Fibroblast of lung (primary cell): ENCODE results near the gene DRD4. TPM values are rescaled to one million over a fixed set of nuclear protein-coding genes. Genes with fewer than 3 reads are reported as not detected.
A peak's percentile ranks its signal among the peaks of the same experiment; 100 is the strongest.

ENCODE experiments used
- DNase-seq, 2 donors: peaks; one replicate each; pipeline versions ENCODE4 v3.0.0 to v3.0.0-alpha.2; 2010; ENCODE audit warnings: low read depth in 2 of 2
- H2AFZ ChIP-seq: 2 replicates; pipeline ENCODE4 v1.5.1; 2012; ENCODE audit warnings: low read length, control low read depth, inconsistent platforms
- H3K27ac ChIP-seq: 2 replicates; pipeline ENCODE4 v1.5.1; 2011; ENCODE audit warnings: low read length, control low read depth; ENCODE audit not compliant: insufficient read depth
- H3K27me3 ChIP-seq: 2 replicates; pipeline ENCODE4 v1.5.1; 2011; ENCODE audit warnings: mild to moderate bottlenecking, low read length; ENCODE audit not compliant: control insufficient read depth, insufficient read depth
- H3K36me3 ChIP-seq: 2 replicates; pipeline ENCODE4 v1.5.1; 2011; ENCODE audit warnings: low read length; ENCODE audit not compliant: control insufficient read depth, insufficient read depth
- H3K4me1 ChIP-seq: 2 replicates; pipeline ENCODE4 v1.5.1; 2011; ENCODE audit warnings: low read length; ENCODE audit not compliant: control insufficient read depth, insufficient read depth; ENCODE audit errors: extremely low read depth
- H3K4me2 ChIP-seq: 2 replicates; pipeline ENCODE4 v1.5.1; 2011; ENCODE audit warnings: low read length, control low read depth; ENCODE audit not compliant: insufficient read depth; ENCODE audit errors: extremely low read depth
- H3K4me3 ChIP-seq, 4 experiments: fragments of 200-600 bp in 1 of 4; sonication (generic) in 1 of 4; replicated peaks in 1 of 4; 2 replicates each; pipeline ENCODE4 v1.5.1; 2011 to 2016; ENCODE audit warnings: low read length in 4 of 4, low read depth in 3 of 4, mild to moderate bottlenecking in 3 of 4, control low read depth in 2 of 4, inconsistent platforms in 1 of 4, mixed read lengths in 1 of 4; ENCODE audit not compliant: insufficient read depth in 1 of 4; ENCODE audit errors: control extremely low read depth in 1 of 4
- H3K79me2 ChIP-seq: 2 replicates; pipeline ENCODE4 v1.5.1; 2012; ENCODE audit warnings: mild to moderate bottlenecking, low read length, inconsistent platforms; ENCODE audit not compliant: control insufficient read depth, insufficient read depth
- H3K9ac ChIP-seq: 2 replicates; pipeline ENCODE4 v1.5.1; 2011; ENCODE audit warnings: mild to moderate bottlenecking, low read length, control low read depth; ENCODE audit not compliant: insufficient read depth
- H3K9me3 ChIP-seq: 2 replicates; pipeline ENCODE4 v1.5.1; 2012; ENCODE audit warnings: low read depth, low read length; ENCODE audit not compliant: control insufficient read depth, insufficient read depth
- H4K20me1 ChIP-seq: 2 replicates; pipeline ENCODE4 v1.5.1; 2011; ENCODE audit warnings: low read length; ENCODE audit not compliant: control insufficient read depth, insufficient read depth; ENCODE audit errors: extremely low read depth
- EZH2 ChIP-seq: IDR thresholded peaks from 2 replicates; pipeline ENCODE4 v1.5.1; 2012; ENCODE audit warnings: low read length, control low read depth, mild to moderate bottlenecking; ENCODE audit errors: missing control alignments
- polyA plus RNA-seq, 2 donors: library from polyadenylated mRNA; depleted of rRNA in 1 of 2; stranded (reverse) in 1 of 2; unstranded in 1 of 2; fragments of >200 nt; gene quantifications; 2 replicates each; pipeline ENCODE4 v1.2.1, GENCODE V29; 2011 to 2012; ENCODE audit warnings: missing spikeins in 1 of 2
- total RNA-seq: library from RNA; depleted of rRNA; stranded (reverse); fragments of >200 nt; gene quantifications from 2 replicates; pipeline ENCODE4 v1.2.1, GENCODE V29; 2014
- TF ChIP-seq, protein P1 (sequence below), 2 donors: IDR thresholded peaks in 1 of 2; conservative IDR thresholded peaks in 1 of 2; 1 replicate in 1 of 2; 2 replicates in 1 of 2; pipeline ENCODE4 v1.5.1; 2011 to 2012; ENCODE audit warnings: low read length in 2 of 2, control low read depth in 1 of 2, inconsistent platforms in 1 of 2, low read depth in 1 of 2, mild to moderate bottlenecking in 1 of 2

The DRD4 gene
- total and polyA plus RNA-seq, 2 donors (not counting 1 experiment from before 2014, with no cell fraction given) = 0.17 TPM; not detected in 1

- Histone ChIP-seq H2AFZ (no peak overlapping the region), H4K20me1 (no peaks in the 10 kb centered on the region), H3K4me3 (no peak overlapping the region), H3K9ac (no peak overlapping the region), H3K9me3 (no peaks in the 10 kb centered on the region), H3K36me3 (peaks cover 51% of the 10 kb centered on the region), H3K27ac (no peak overlapping the region), H3K27me3 (no peaks in the 10 kb centered on the region), H3K4me2 (no peak overlapping the region), H3K4me1 (no peaks in the 10 kb centered on the region), H3K79me2 (no peaks in the 10 kb centered on the region)
- TF ChIP-seq, protein P1, sequence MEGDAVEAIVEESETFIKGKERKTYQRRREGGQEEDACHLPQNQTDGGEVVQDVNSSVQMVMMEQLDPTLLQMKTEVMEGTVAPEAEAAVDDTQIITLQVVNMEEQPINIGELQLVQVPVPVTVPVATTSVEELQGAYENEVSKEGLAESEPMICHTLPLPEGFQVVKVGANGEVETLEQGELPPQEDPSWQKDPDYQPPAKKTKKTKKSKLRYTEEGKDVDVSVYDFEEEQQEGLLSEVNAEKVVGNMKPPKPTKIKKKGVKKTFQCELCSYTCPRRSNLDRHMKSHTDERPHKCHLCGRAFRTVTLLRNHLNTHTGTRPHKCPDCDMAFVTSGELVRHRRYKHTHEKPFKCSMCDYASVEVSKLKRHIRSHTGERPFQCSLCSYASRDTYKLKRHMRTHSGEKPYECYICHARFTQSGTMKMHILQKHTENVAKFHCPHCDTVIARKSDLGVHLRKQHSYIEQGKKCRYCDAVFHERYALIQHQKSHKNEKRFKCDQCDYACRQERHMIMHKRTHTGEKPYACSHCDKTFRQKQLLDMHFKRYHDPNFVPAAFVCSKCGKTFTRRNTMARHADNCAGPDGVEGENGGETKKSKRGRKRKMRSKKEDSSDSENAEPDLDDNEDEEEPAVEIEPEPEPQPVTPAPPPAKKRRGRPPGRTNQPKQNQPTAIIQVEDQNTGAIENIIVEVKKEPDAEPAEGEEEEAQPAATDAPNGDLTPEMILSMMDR (conservative IDR thresholded peaks at IDR 0.05 in 1 of 2, IDR thresholded peaks at IDR 0.05 in 1 of 2; ENCODE audit: low read depth in 1 of 2, low read length in 2 of 2) = no peak
- no peak for TF ChIP-seq EZH2
- no peak for DNase-seq
Observed at GRCh38 chr11:611001-611996, 25.8 kb upstream of the DRD4 start.

DNA sequence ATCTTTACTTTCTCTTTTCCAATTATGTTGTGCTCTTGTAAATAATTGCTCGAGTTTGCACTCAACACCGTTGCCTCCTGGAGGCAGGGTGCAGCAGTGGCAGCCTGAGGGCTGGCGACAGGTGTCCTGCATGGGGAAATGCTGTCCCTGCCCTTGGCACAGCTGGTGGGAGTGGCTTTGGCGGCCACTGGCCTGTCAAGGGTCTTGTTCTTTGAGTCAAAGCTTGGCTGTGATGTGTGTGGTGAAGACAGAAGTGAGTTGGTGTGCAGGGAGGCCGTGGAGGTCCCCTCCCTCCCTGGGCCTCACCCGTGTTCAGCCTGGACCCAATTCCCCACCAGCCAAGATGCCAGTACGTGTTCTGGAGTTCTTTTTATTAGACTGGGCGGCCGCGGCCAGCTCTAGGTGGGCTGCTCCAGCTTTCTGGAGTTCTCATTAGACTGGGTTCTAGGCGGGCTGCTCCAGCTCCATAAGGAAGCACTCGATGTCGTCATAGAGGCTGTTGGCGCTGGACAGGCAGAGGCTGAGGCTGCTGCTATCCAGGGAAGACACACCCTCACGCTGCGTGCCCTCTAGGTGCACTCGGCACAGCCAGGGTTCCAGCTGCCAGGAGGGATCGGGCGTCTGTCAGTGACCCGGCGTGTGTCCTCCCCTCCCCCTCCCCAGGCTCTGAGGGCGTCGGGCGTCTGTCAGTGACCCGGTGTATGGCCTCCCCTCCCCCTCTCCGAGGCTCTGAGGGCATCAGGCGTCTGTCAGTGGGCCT, 24.7 kb upstream of the DRD4 start:
- no peaks in the 10 kb centered on the region for H4K20me1 ChIP-seq
- H3K9ac ChIP-seq = no peak overlapping the region
- H2AFZ ChIP-seq = no peak overlapping the region
- peak in 1 of 2 donors; percentile 35 for DNase-seq
- no peak overlapping the region for H3K4me3 ChIP-seq
- no peaks in the 10 kb centered on the region for H3K27me3 ChIP-seq
- H3K27ac ChIP-seq = no peak overlapping the region
- no peaks in the 10 kb centered on the region for H3K79me2 ChIP-seq
- TF ChIP-seq, protein P1 (conservative IDR thresholded peaks at IDR 0.05 in 1 of 2, IDR thresholded peaks at IDR 0.05 in 1 of 2; ENCODE audit: low read depth in 1 of 2, low read length in 2 of 2) = peak; percentile 14 to 38
- no peak for TF ChIP-seq EZH2
- H3K9me3 ChIP-seq = no peaks in the 10 kb centered on the region
- peaks cover 46% of the 10 kb centered on the region for H3K36me3 ChIP-seq
- H3K4me1 ChIP-seq = no peaks in the 10 kb centered on the region
- no peak overlapping the region for H3K4me2 ChIP-seq

DNA sequence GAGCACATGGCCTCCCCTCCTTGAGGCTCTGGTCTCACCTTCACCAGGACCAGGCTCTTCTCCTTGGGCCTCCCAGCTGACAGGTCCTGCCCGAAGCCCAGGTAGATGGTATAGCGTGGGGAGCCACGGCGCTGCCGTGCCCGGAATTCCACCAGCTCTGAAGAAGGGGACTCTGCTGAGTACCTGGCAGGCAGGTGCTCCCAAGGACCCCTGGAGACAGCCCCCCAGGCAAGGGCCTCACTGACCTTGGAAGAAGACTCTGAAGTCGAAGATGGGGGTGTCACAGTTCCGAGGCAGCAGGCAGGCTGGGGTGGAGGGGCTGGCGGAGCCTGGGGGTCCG, 24.1 kb upstream of the DRD4 start:
- H3K27me3 ChIP-seq = no peaks in the 10 kb centered on the region
- H3K9me3 ChIP-seq = no peaks in the 10 kb centered on the region
- no peaks in the 10 kb centered on the region for H3K79me2 ChIP-seq
- no peak overlapping the region for H3K4me3 ChIP-seq
- TF ChIP-seq, protein P1 (conservative IDR thresholded peaks at IDR 0.05 in 1 of 2, IDR thresholded peaks at IDR 0.05 in 1 of 2; ENCODE audit: low read depth in 1 of 2, low read length in 2 of 2) = no peak
- no peak for TF ChIP-seq EZH2
- no peak for DNase-seq
- H3K36me3 ChIP-seq = peaks cover 43% of the 10 kb centered on the region
- H4K20me1 ChIP-seq = no peaks in the 10 kb centered on the region
- no peak overlapping the region for H2AFZ ChIP-seq
- no peaks in the 10 kb centered on the region for H3K4me1 ChIP-seq
- no peak overlapping the region for H3K27ac ChIP-seq
- no peak overlapping the region for H3K4me2 ChIP-seq
- no peak overlapping the region for H3K9ac ChIP-seq
